ENCODE results near the gene ADAM22.

DNA sequence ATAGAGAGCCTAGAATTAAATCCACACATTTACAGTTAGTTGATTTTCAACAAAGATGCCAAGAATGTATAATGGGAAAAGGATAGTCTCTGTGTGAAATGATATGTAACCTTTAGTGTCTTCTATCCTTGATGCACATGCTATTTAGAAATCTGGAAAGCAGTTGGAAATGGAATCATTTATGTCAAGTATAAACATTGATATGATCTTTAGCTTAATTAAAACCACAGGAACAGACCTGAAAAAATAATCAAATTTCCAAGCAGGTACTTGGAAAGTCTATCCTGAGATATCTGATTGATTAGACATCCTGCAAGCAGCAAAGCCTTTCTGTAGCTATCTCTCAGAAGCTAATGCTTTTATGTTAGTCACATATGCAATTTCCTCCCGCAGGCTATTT is 310.2 kb downstream of the ADAM22 start:
- TF ChIP-seq, protein P1, sequence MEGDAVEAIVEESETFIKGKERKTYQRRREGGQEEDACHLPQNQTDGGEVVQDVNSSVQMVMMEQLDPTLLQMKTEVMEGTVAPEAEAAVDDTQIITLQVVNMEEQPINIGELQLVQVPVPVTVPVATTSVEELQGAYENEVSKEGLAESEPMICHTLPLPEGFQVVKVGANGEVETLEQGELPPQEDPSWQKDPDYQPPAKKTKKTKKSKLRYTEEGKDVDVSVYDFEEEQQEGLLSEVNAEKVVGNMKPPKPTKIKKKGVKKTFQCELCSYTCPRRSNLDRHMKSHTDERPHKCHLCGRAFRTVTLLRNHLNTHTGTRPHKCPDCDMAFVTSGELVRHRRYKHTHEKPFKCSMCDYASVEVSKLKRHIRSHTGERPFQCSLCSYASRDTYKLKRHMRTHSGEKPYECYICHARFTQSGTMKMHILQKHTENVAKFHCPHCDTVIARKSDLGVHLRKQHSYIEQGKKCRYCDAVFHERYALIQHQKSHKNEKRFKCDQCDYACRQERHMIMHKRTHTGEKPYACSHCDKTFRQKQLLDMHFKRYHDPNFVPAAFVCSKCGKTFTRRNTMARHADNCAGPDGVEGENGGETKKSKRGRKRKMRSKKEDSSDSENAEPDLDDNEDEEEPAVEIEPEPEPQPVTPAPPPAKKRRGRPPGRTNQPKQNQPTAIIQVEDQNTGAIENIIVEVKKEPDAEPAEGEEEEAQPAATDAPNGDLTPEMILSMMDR (IDR thresholded peaks at IDR 0.05): no peak
- no peak for TF ChIP-seq POLR2A (IDR thresholded peaks at IDR 0.05)

Data from ovary (tissue), 3 donors.